GM12873 (cell line): ENCODE data around the gene PGM2L1.

Source experiments
- CTCF ChIP-seq: IDR thresholded peaks from 2 replicates; pipeline ENCODE4 v1.5.1; 2012; ENCODE audit warnings: low read depth, mild to moderate bottlenecking, moderate library complexity, low read length, control low read depth; ENCODE audit not compliant: insufficient read depth; ENCODE audit errors: missing control alignments

The PGM2L1 gene

GRCh38 chr11:74288161-74288560 lies 110.1 kb downstream of the PGM2L1 start:
- TF ChIP-seq CTCF, result no peak

- no peak for TF ChIP-seq CTCF
These were observed 113.8 kb downstream of the PGM2L1 start for GRCh38 chr11:74284466-74284865.

- TF ChIP-seq CTCF, result no peak
These were observed 114.6 kb downstream of the PGM2L1 start for GRCh38 chr11:74283580-74284180.

- no peak for TF ChIP-seq CTCF
These were observed 115.3 kb downstream of the PGM2L1 start for GRCh38 chr11:74282914-74283371.

GRCh38 chr11:74282421-74282820 lies 115.8 kb downstream of the PGM2L1 start:
- TF ChIP-seq CTCF, result no peak

- TF ChIP-seq CTCF, result no peak
These were observed 117.7 kb downstream of the PGM2L1 start for GRCh38 chr11:74280494-74280893.
